H1 (cell line): ENCODE measurements around the gene CD48. TPM values are rescaled to one million over a fixed set of nuclear protein-coding genes. Genes with fewer than 3 reads are reported as not detected.

ENCODE experiments used
- CTCF ChIA-PET: fragments of 300-600 bp; sonication (Branson Sonifier 250); formaldehyde crosslinking; loops from one replicate; lab custom pipeline; 2021; ENCODE audit not compliant: partially characterized antibody; lab: Charles Lee
- POLR2A ChIA-PET: fragments of 300-600 bp; sonication (Branson Sonifier 250); formaldehyde crosslinking; loops from one replicate; lab custom pipeline; 2021; ENCODE audit warnings: inconsistent platforms; ENCODE audit not compliant: partially characterized antibody; lab: Charles Lee
- DNase-seq, 2 experiments: peaks; one replicate each; pipeline versions ENCODE4 v3.0.0 to v3.0.0-alpha.2; 2010 to 2022; ENCODE audit warnings: low spot score in 2 of 2, low read depth in 1 of 2, mixed read lengths in 1 of 2
- FAIRE-seq: peaks from 2 replicates; lab custom pipeline; 2011; peaks lifted over from hg19 to GRCh38; lab: Jason Lieb, UNC
- H2AFZ ChIP-seq: 2 replicates; pipeline ENCODE4 v1.8.1; 2012; ENCODE audit warnings: low read length, inconsistent platforms
- H2AK5ac ChIP-seq: 2 replicates; pipeline ENCODE4 v1.6.1; 2013; ENCODE audit warnings: low read depth, low read length
- H2BK120ac ChIP-seq: replicated peaks from 2 replicates; pipeline ENCODE3; 2013; ENCODE audit warnings: low read depth, low read length, inconsistent platforms
- H2BK12ac ChIP-seq: 2 replicates; pipeline ENCODE4 v1.6.1; 2013; ENCODE audit warnings: low read depth, low read length
- H2BK15ac ChIP-seq: 2 replicates; pipeline ENCODE4 v1.6.1; 2013; ENCODE audit warnings: low read length
- H2BK20ac ChIP-seq: 2 replicates; pipeline ENCODE4 v1.6.1; 2013; ENCODE audit warnings: low read length
- H2BK5ac ChIP-seq: 2 replicates; pipeline ENCODE4 v1.6.1; 2013; ENCODE audit warnings: low read depth, low read length
- H3K14ac ChIP-seq: 2 replicates; pipeline ENCODE4 v1.6.1; 2013; ENCODE audit warnings: inconsistent platforms; ENCODE audit not compliant: insufficient read length
- H3K18ac ChIP-seq: 2 replicates; pipeline ENCODE4 v1.6.1; 2013; ENCODE audit warnings: low read length; ENCODE audit errors: extremely low read depth
- H3K23ac ChIP-seq: 2 replicates; pipeline ENCODE4 v1.6.1; 2013; ENCODE audit warnings: inconsistent platforms; ENCODE audit not compliant: insufficient read length
- H3K23me2 ChIP-seq: 2 replicates; pipeline ENCODE4 v1.6.1; 2013; ENCODE audit warnings: low read depth, low read length
- H3K27ac ChIP-seq: 2 replicates; pipeline ENCODE4 v1.6.1; 2011; ENCODE audit warnings: low read depth, low read length, inconsistent platforms
- H3K27me3 ChIP-seq, 4 experiments: replicated peaks in 1 of 4; 1 replicate in 1 of 4; 2 replicates in 3 of 4; pipeline versions ENCODE4 v1.6.1 to v1.8.1; 2011 to 2013; ENCODE audit warnings: low read length in 3 of 4, mild to moderate bottlenecking in 3 of 4, inconsistent platforms in 2 of 4, mixed read lengths in 2 of 4, moderate library complexity in 1 of 4; ENCODE audit not compliant: control insufficient read depth in 3 of 4, insufficient read depth in 3 of 4; ENCODE audit errors: extremely low read depth in 1 of 4
- H3K36me3 ChIP-seq, 4 experiments: 2 replicates each; pipeline versions ENCODE4 v1.6.1 to v1.8.1; 2011 to 2013; ENCODE audit warnings: mild to moderate bottlenecking in 4 of 4, low read length in 3 of 4, moderate library complexity in 2 of 4, control low read depth in 1 of 4, inconsistent platforms in 1 of 4; ENCODE audit not compliant: insufficient read depth in 4 of 4, control insufficient read depth in 2 of 4
- H3K4ac ChIP-seq: replicated peaks from 2 replicates; pipeline ENCODE3; 2013; ENCODE audit warnings: low read length, low read depth, mixed read lengths, inconsistent platforms; ENCODE audit not compliant: insufficient read length
- H3K4me1 ChIP-seq, 4 experiments: replicated peaks in 1 of 4; 1 replicate in 1 of 4; 2 replicates in 3 of 4; pipeline versions ENCODE4 v1.6.1 to v1.8.1; 2011 to 2013; ENCODE audit warnings: low read length in 3 of 4, inconsistent platforms in 2 of 4, mixed read lengths in 1 of 4; ENCODE audit not compliant: insufficient read depth in 4 of 4, control insufficient read depth in 3 of 4
- H3K4me2 ChIP-seq, 2 experiments: 2 replicates each; pipeline versions ENCODE4 v1.6.1 to v1.8.1; 2011 to 2013; ENCODE audit warnings: low read depth in 2 of 2, low read length in 2 of 2, control low read depth in 1 of 2, inconsistent platforms in 1 of 2, mild to moderate bottlenecking in 1 of 2; ENCODE audit not compliant: insufficient read depth in 1 of 2
- H3K4me3 ChIP-seq, 4 experiments: fragments of 200-600, 300-600 bp in 1 of 4; sonication (generic), shearing (Covaris generic), sonication (Bioruptor Twin) in 1 of 4; 2 replicates each; pipeline versions ENCODE4 v1.5.1 to v1.8.1; 2011 to 2016; ENCODE audit warnings: low read length in 4 of 4, low read depth in 3 of 4, control low read depth in 2 of 4, inconsistent platforms in 2 of 4, mild to moderate bottlenecking in 2 of 4, mixed read lengths in 1 of 4, moderate library complexity in 1 of 4; ENCODE audit not compliant: insufficient read depth in 2 of 4; ENCODE audit errors: extremely low read depth in 1 of 4
- H3K56ac ChIP-seq: replicated peaks from 2 replicates; pipeline ENCODE3; 2013; ENCODE audit warnings: low read depth, mild to moderate bottlenecking, mixed read lengths, low read length, inconsistent platforms; ENCODE audit not compliant: insufficient read length
- H3K79me1 ChIP-seq: 2 replicates; pipeline ENCODE4 v1.6.1; 2013; ENCODE audit warnings: low read depth, low read length, control low read depth
- H3K79me2 ChIP-seq, 2 experiments: 2 replicates each; pipeline versions ENCODE4 v1.6.1 to v1.8.1; 2012 to 2013; ENCODE audit warnings: low read length in 2 of 2, mild to moderate bottlenecking in 2 of 2, inconsistent platforms in 1 of 2; ENCODE audit not compliant: insufficient read depth in 2 of 2, control insufficient read depth in 1 of 2
- H3K9ac ChIP-seq, 4 experiments: replicated peaks in 1 of 4; 1 replicate in 1 of 4; 2 replicates in 3 of 4; pipeline versions ENCODE4 v1.6.1 to v1.8.1; 2011 to 2013; ENCODE audit warnings: low read depth in 3 of 4, low read length in 3 of 4, control low read depth in 2 of 4, mild to moderate bottlenecking in 2 of 4, moderate library complexity in 2 of 4, inconsistent platforms in 1 of 4; ENCODE audit errors: extremely low read depth in 1 of 4
- H3K9me3 ChIP-seq, 2 experiments: 2 replicates each; pipeline versions ENCODE4 v1.6.1 to v1.8.1; 2012 to 2013; ENCODE audit warnings: mild to moderate bottlenecking in 2 of 2, moderate library complexity in 2 of 2, control low read depth in 1 of 2, inconsistent platforms in 1 of 2, low read depth in 1 of 2, low read length in 1 of 2, mixed read lengths in 1 of 2; ENCODE audit not compliant: insufficient read depth in 2 of 2
- H4K20me1 ChIP-seq, 2 experiments: replicated peaks in 1 of 2; 2 replicates each; pipeline versions ENCODE3 to v1.8.1; 2011 to 2013; ENCODE audit warnings: inconsistent platforms in 2 of 2, low read length in 2 of 2, mild to moderate bottlenecking in 1 of 2; ENCODE audit not compliant: insufficient read depth in 2 of 2, control insufficient read depth in 1 of 2
- H4K5ac ChIP-seq: 2 replicates; pipeline ENCODE4 v1.6.1; 2013; ENCODE audit warnings: low read length, low read depth, mixed read lengths, inconsistent platforms; ENCODE audit not compliant: insufficient read length
- H4K8ac ChIP-seq: 2 replicates; pipeline ENCODE4 v1.8.0; 2013; ENCODE audit warnings: mild to moderate bottlenecking, moderate library complexity, low read length, inconsistent platforms; ENCODE audit not compliant: insufficient read depth; ENCODE audit errors: extremely low read depth
- H4K91ac ChIP-seq: replicated peaks from 2 replicates; pipeline ENCODE3; 2013; ENCODE audit warnings: low read length, mixed read lengths, inconsistent platforms; ENCODE audit not compliant: insufficient read length
- BACH1 ChIP-seq: IDR thresholded peaks from 2 replicates; pipeline ENCODE4 v1.6.1; 2012; ENCODE audit warnings: low read length, improper control_type of control experiment
- MAFK ChIP-seq: IDR thresholded peaks from 2 replicates; pipeline ENCODE4 v1.6.1; 2012; ENCODE audit warnings: low read depth, mild to moderate bottlenecking, improper control_type of control experiment, low read length
- WGBS, 2 experiments: shearing (Covaris generic) in 1 of 2; methylation state at CpG; one replicate each; pipeline versions ENCODE4 v1.1.6 to v1.1.7; 2013 to 2015; ENCODE audit warnings: low lambda C conversion rate in 2 of 2, mixed read lengths in 2 of 2, inconsistent platforms in 1 of 2, low coverage in 1 of 2, missing lambda C conversion rate in 1 of 2; ENCODE audit not compliant: insufficient replicate concordance in 2 of 2, insufficient coverage in 1 of 2, insufficient read length in 1 of 2; ENCODE audit errors: extremely low coverage in 1 of 2, missing lambda C conversion rate in 1 of 2; 5-methylcytosine and 5-hydroxymethylcytosine counted together
- polyA plus RNA-seq, 7 experiments: library from polyadenylated mRNA; depleted of rRNA in 3 of 7; stranded (reverse) in 5 of 7; unstranded in 2 of 7; fragments of >200 nt in 5 of 7; fragments of 200-250 nt in 2 of 7; gene quantifications; 1 replicate in 5 of 7; 2 replicates in 1 of 7; 4 replicates in 1 of 7; pipeline versions ENCODE4 v1.2.1 to v1.2.3, GENCODE V29; 2011 to 2013; ENCODE audit warnings: missing spikeins in 2 of 7, mixed read lengths in 2 of 7
- total RNA-seq: library from RNA; stranded (reverse); fragmentation: NEBNext Ultra II Directional; extraction: Animal tissue kit (Norgen Biotek cat#: 25700); gene quantifications from 2 replicates; pipeline ENCODE4 v1.2.1, GENCODE V29; 2021

Gene CD48
- total and polyA plus RNA-seq, 2 of the 8 experiments (the other 6 are each of a cell fraction or from before 2014, with no cell fraction given): 0.08 TPM; not detected in 1

DNA sequence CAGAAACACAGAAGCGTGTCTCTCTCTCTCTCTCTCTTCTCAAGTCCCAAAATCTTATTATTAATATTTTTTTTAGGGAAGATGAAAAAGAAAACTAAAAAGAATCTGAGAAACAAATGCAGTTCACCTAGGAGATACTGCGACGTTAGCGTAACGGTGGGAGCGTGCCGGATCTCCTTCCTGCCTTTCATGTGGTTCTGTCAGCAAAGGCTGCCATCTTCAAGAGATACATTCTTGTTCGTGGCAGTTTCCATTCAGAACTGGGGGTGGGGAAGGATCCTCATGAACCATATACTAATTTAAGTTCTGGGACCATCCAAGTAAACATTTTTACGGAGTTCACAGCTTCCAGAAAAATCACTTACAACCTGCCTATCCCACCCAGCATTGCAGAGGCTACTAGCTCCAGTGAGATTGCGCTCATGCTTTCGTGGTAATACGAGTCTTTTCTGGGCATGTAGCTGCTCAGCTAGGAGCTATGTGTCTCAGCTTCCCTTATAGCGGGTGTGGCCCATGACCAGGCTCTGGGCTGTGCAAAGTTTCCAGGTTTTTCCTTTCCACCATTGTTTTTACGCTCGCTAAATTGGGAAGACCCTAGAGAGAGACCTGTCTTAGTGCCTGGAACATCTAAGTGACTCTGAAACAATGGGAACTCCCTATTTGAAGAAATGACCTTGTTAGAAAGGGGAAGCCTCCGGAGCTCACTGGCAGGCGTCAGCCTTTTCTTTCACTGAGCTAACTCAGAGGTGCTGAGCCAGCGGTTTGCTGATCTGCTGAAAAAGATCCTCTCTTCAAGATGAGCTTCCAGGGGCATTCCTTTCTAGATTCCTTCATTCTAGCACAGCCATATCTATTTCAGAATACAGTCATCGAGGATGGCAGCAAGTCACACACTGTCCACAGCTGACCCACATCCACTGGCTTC lies 82.1 kb downstream of the CD48 start:
- Histone ChIP-seq H2BK120ac (no peak overlapping the region), H3K56ac (no peak overlapping the region), H2BK5ac (no peak overlapping the region), H3K27ac (no peak overlapping the region), H3K9ac (no peak overlapping the region), H2BK12ac (no peak overlapping the region), H3K27me3 (no peaks in the 10 kb centered on the region), H2BK15ac (no peak overlapping the region), H2AK5ac (no peak overlapping the region), H4K91ac (no peak overlapping the region), H3K9me3 (no peaks in the 10 kb centered on the region), H3K4me2 (no peak overlapping the region), H4K8ac (no peak overlapping the region), H4K5ac (no peak overlapping the region), H3K36me3 (no peaks in the 10 kb centered on the region), H3K79me1 (no peaks in the 10 kb centered on the region), H2BK20ac (no peak overlapping the region), H2AFZ (no peak overlapping the region), H4K20me1 (no peaks in the 10 kb centered on the region), H3K18ac (no peak overlapping the region), H3K4me3 (no peak overlapping the region), H3K4me1 (no peaks in the 10 kb centered on the region), H3K23ac (no peak overlapping the region), H3K4ac (no peak overlapping the region), H3K14ac (no peak overlapping the region), H3K79me2 (no peaks in the 10 kb centered on the region), H3K23me2 (no peaks in the 10 kb centered on the region)
- DNase-seq (no peak), FAIRE-seq (no peak)
- POLR2A ChIA-PET: interaction anchor here (0.8 kb wide), 1 partner anchor 10 kb away, joined by 4 read pairs; no protein-coding TSS in a partner anchor
- WGBS, 2 experiments: 85% methylated on average over 19 of the region's 19 CpGs; no CpG with 5 or more reads in 1 of the 2 experiments
- CTCF ChIA-PET: interaction anchor here (1.0 to 3.1 kb wide), 4 partner anchors 10 to 52 kb away, joined by 3 to 9 read pairs (median 4); no protein-coding TSS in a partner anchor
- TF ChIP-seq MAFK (peak; percentile 62), BACH1 (no peak)
